Gastrocnemius medialis (tissue), 4 donors: Measurements from ENCODE around the gene FARS2.

Experiments used
- CTCF ChIP-seq, 5 experiments: fragments of 450-650 bp in 3 of 5; fragments of 200-600 bp in 2 of 5; sonication (generic) in 2 of 5; IDR thresholded peaks in 4 of 5; conservative IDR thresholded peaks in 1 of 5; 1 replicate in 4 of 5; 2 replicates in 1 of 5; pipeline ENCODE4 v1.5.1; 2016 to 2019; ENCODE audit warnings: antibody characterized with exemption in 5 of 5, mild to moderate bottlenecking in 3 of 5, moderate library complexity in 3 of 5
- POLR2A ChIP-seq, 2 donors: fragments of 450-650 bp; IDR thresholded peaks; one replicate each; pipeline ENCODE4 v1.6.1; 2017; ENCODE audit warnings: antibody characterized with exemption in 2 of 2, mild to moderate bottlenecking in 2 of 2, moderate library complexity in 2 of 2

- TF ChIP-seq CTCF (IDR thresholded peaks at IDR 0.05 in 4 of 5, conservative IDR thresholded peaks at IDR 0.05 in 1 of 5) (no peak), POLR2A (IDR thresholded peaks at IDR 0.05) (no peak)
These were observed 457.1 kb downstream of the FARS2 start for GRCh38 chr6:5718231-5718947.
